GM19099 (cell line): ENCODE measurements around the gene RELN.

Experiments used
- POLR2A ChIP-seq: IDR thresholded peaks from 3 replicates; pipeline ENCODE4 v1.6.1; 2011; ENCODE audit warnings: low read depth; ENCODE audit not compliant: insufficient read length; ENCODE audit errors: extremely low read depth

Gene RELN

GRCh38 chr7:104005197-104005596, 15.7 kb upstream of the RELN start:
- no peak for TF ChIP-seq POLR2A

- no peak for TF ChIP-seq POLR2A
Measured at GRCh38 chr7:103996639-103997038, 7.2 kb upstream of the RELN start.

- TF ChIP-seq POLR2A = no peak
Measured at GRCh38 chr7:103996017-103996551, 6.6 kb upstream of the RELN start.

GRCh38 chr7:103995554-103995953, 6.1 kb upstream of the RELN start:
- TF ChIP-seq POLR2A = no peak

- no peak for TF ChIP-seq POLR2A
Measured at GRCh38 chr7:103993551-103993950, 4.1 kb upstream of the RELN start.

- no peak for TF ChIP-seq POLR2A
Measured at GRCh38 chr7:103991406-103991805, 1.9 kb upstream of the RELN start.

- TF ChIP-seq POLR2A = no peak
Measured at GRCh38 chr7:103990991-103991390, 1.5 kb upstream of the RELN start.

- TF ChIP-seq POLR2A = no peak
Measured at GRCh38 chr7:103989785-103990767, 618 bp upstream of the RELN start.

GRCh38 chr7:103988468-103989199, 824 bp downstream of the RELN start:
- TF ChIP-seq POLR2A = no peak

GRCh38 chr7:103987451-103987850, 2.0 kb downstream of the RELN start:
- TF ChIP-seq POLR2A = no peak

GRCh38 chr7:103985565-103986126, 3.8 kb downstream of the RELN start:
- TF ChIP-seq POLR2A = no peak

- no peak for TF ChIP-seq POLR2A
Measured at GRCh38 chr7:103984050-103984449, 5.4 kb downstream of the RELN start.

GRCh38 chr7:103983201-103983977, 6.1 kb downstream of the RELN start:
- no peak for TF ChIP-seq POLR2A

- TF ChIP-seq POLR2A = no peak
Measured at GRCh38 chr7:103981003-103981423, 8.4 kb downstream of the RELN start.
